Effector memory CD4-positive, alpha-beta T cell (primary cell): ENCODE measurements around the gene NEK11.
"Not testable (repeated sequence)": the region's sequence is repeated elsewhere in the genome, so short reads cannot be mapped to it uniquely, and the experiment has no call there.

Experiments used
- DNase-seq, 3 donors: peaks; one replicate each; pipeline ENCODE4 v3.0.0-alpha.2; 2020
- H3K27ac ChIP-seq: 2 replicates; pipeline ENCODE4 v1.7.0; 2013; ENCODE audit warnings: mild to moderate bottlenecking, low read length, moderate library complexity; ENCODE audit not compliant: insufficient read depth, poor library complexity, severe bottlenecking
- H3K27me3 ChIP-seq: replicated peaks from 2 replicates; pipeline ENCODE4 v1.7.0; 2013; ENCODE audit warnings: mild to moderate bottlenecking, low read length; ENCODE audit not compliant: insufficient read depth, control insufficient read depth, poor library complexity, severe bottlenecking
- H3K36me3 ChIP-seq: 2 replicates; pipeline ENCODE4 v1.7.0; 2013; ENCODE audit warnings: mild to moderate bottlenecking, low read length, moderate library complexity; ENCODE audit not compliant: control insufficient read depth, insufficient read depth
- H3K4me1 ChIP-seq: 2 replicates; pipeline ENCODE4 v1.7.0; 2013; ENCODE audit warnings: low read length, mild to moderate bottlenecking; ENCODE audit not compliant: control insufficient read depth, insufficient read depth, poor library complexity, severe bottlenecking
- H3K4me3 ChIP-seq: 2 replicates; pipeline ENCODE4 v1.7.0; 2013; ENCODE audit warnings: low read length, low read depth, mild to moderate bottlenecking; ENCODE audit not compliant: insufficient read depth, poor library complexity, severe bottlenecking
- H3K9me3 ChIP-seq: 2 replicates; pipeline ENCODE4 v1.7.0; 2013; ENCODE audit warnings: mild to moderate bottlenecking, low read length, moderate library complexity; ENCODE audit not compliant: control insufficient read depth

Gene NEK11

GRCh38 chr3:131036200-131036816, 9.6 kb downstream of the NEK11 start:
- no peaks in the 10 kb centered on the region for H3K4me1 ChIP-seq
- H3K27ac ChIP-seq = no peak overlapping the region
- H3K27me3 ChIP-seq = no peaks in the 10 kb centered on the region
- no peak for DNase-seq
- no peak overlapping the region for H3K4me3 ChIP-seq
- H3K9me3 ChIP-seq = no peaks in the 10 kb centered on the region
- no peaks in the 10 kb centered on the region for H3K36me3 ChIP-seq

DNA sequence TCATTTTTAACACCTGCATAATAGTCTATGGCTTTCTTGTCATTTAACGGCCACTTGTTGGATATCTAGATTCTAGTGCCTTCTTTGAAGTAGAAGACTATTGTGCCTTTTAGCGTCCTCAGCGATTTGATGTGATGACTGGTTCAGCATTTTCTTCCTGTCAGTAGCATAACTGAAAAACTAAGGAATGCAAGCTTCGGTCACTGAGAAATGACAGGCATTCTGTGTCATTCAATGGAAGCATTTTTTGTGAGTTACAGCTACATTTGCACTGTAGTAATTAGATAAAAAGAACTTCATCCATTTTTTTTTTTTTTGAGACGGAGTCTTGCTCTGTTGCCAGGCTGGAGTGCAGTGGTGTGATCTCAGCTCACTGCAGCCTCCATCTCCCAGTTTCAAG, 10.3 kb downstream of the NEK11 start:
- DNase-seq = no peak
- H3K9me3 ChIP-seq = no peaks in the 10 kb centered on the region
- H3K27ac ChIP-seq = no peak overlapping the region
- H3K4me3 ChIP-seq = no peak overlapping the region
- H3K4me1 ChIP-seq = peaks cover 3% of the 10 kb centered on the region
- H3K27me3 ChIP-seq = no peaks in the 10 kb centered on the region
- H3K36me3 ChIP-seq = no peaks in the 10 kb centered on the region

DNA sequence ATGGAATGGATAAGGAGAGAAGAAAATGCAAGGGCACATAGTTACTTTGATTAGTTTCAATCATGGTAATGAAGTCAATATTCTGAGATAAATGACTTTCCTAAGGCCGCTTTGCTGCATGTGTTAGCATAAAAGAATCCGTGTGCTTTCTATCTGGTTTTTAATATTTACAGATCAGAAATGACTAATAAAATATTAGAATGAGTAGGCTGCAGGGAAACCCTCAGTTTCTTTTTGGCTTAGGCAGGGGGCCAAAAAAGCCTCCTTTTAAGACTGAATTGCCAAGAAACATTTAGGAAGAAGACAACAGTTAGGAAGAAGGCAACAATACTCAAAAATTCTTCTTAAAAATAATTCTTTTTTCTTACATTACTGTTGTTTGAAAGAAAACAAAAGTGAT, 11.6 kb downstream of the NEK11 start:
- H3K4me1 ChIP-seq = peaks cover 13% of the 10 kb centered on the region
- no peaks in the 10 kb centered on the region for H3K27me3 ChIP-seq
- H3K9me3 ChIP-seq = no peaks in the 10 kb centered on the region
- no peak overlapping the region for H3K4me3 ChIP-seq
- H3K27ac ChIP-seq = no peak overlapping the region
- DNase-seq = no peak
- H3K36me3 ChIP-seq = no peaks in the 10 kb centered on the region

GRCh38 chr3:131042271-131042985, 15.8 kb downstream of the NEK11 start:
- H3K27me3 ChIP-seq, DNase-seq, H3K9me3 ChIP-seq, H3K36me3 ChIP-seq, H3K27ac ChIP-seq: not testable (repeated sequence)
- H3K4me1 ChIP-seq = peaks cover 13% of the 10 kb centered on the region
- H3K4me3 ChIP-seq = peak overlapping the region; percentile 4

DNA sequence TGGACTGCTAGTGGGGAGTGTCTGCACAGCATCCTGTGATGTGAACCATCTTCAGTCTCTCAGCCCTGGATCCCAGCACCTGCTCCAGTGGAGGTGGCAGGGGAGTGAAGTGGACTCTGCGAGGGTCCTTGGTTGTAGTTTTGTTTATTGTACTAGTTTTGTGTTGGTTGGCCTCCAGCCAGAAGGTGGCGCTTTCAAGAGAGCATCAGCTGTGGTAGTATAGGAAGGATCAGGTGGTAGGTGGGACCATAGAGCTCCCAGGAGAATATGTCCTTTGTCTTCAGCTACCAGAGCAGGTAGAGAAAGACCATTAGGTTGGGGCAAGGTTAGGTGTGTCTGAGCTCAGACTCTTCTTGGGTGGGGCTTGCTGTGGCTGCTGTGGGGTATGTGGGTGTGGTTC, 20.9 kb downstream of the NEK11 start:
- Histone ChIP-seq H3K27me3 (no peaks in the 10 kb centered on the region), H3K27ac (no peak overlapping the region), H3K4me3 (no peak overlapping the region), H3K9me3 (no peaks in the 10 kb centered on the region), H3K4me1 (peaks cover 4% of the 10 kb centered on the region), H3K36me3 (no peaks in the 10 kb centered on the region)
- no peak for DNase-seq

- H3K27me3 ChIP-seq = no peaks in the 10 kb centered on the region
- no peaks in the 10 kb centered on the region for H3K36me3 ChIP-seq
- no peaks in the 10 kb centered on the region for H3K4me1 ChIP-seq
- no peak overlapping the region for H3K27ac ChIP-seq
- no peak overlapping the region for H3K4me3 ChIP-seq
- no peak for DNase-seq
- no peaks in the 10 kb centered on the region for H3K9me3 ChIP-seq
Measured at GRCh38 chr3:131048030-131048429, 21.4 kb downstream of the NEK11 start.

DNA sequence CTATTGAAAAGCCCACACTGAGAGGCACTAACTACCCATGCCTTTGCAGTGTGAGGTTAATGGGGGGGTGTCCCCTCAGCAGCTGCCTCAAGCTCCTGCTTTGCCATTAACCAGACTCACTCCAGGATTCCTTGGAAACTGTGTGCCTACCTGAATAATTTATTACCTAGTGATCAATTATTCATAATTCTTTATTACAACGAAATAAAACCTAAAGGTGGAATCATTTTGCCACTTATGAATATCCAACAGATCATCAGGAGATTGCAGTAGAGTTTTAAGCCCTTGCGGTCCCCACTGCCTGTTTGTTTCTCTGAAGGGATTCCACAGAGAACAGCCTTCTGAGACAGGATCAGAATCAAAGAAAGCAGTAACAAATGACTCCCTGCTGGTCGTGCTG, 23.3 kb downstream of the NEK11 start:
- Histone ChIP-seq H3K9me3 (no peaks in the 10 kb centered on the region), H3K36me3 (no peaks in the 10 kb centered on the region), H3K4me1 (no peaks in the 10 kb centered on the region), H3K27ac (no peak overlapping the region), H3K27me3 (no peaks in the 10 kb centered on the region), H3K4me3 (no peak overlapping the region)
- DNase-seq = no peak

- Histone ChIP-seq H3K36me3 (no peaks in the 10 kb centered on the region), H3K27ac (no peak overlapping the region), H3K9me3 (no peaks in the 10 kb centered on the region), H3K4me1 (no peaks in the 10 kb centered on the region), H3K27me3 (no peaks in the 10 kb centered on the region), H3K4me3 (no peak overlapping the region)
- DNase-seq = no peak
Measured at GRCh38 chr3:131053043-131053859, 26.6 kb downstream of the NEK11 start.

DNA sequence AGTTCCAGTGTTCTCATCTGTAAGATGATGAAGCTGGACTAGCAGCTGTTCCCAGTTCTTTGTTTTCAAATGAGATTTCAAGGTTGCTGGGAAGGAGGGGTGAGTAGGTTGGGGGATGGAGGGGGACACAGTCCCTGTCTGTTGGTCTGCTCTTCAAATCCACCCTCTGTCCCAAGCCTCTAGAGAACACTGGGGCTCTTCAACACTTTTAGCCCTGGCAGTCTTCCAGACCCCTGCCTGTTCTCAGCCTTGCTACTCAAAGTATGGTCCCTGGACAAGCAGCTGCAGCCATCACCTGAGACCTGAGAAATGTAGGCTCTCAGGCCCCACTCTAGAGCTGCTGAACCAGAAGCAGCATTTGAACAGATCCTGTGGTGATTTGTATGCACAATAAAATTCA, 41.3 kb downstream of the NEK11 start:
- H3K36me3 ChIP-seq = no peaks in the 10 kb centered on the region
- H3K4me3 ChIP-seq = no peak overlapping the region
- H3K27ac ChIP-seq = no peak overlapping the region
- no peaks in the 10 kb centered on the region for H3K4me1 ChIP-seq
- no peak for DNase-seq
- H3K27me3 ChIP-seq = no peaks in the 10 kb centered on the region
- H3K9me3 ChIP-seq = no peaks in the 10 kb centered on the region

- H3K36me3 ChIP-seq = no peaks in the 10 kb centered on the region
- H3K9me3 ChIP-seq = no peaks in the 10 kb centered on the region
- no peaks in the 10 kb centered on the region for H3K27me3 ChIP-seq
- H3K4me1 ChIP-seq = no peaks in the 10 kb centered on the region
- no peak overlapping the region for H3K4me3 ChIP-seq
- no peak overlapping the region for H3K27ac ChIP-seq
- DNase-seq = no peak
Measured at GRCh38 chr3:131072099-131072559, 45.5 kb downstream of the NEK11 start.
